GM18520 (cell line): ENCODE data around the gene GP1BB.
A peak's percentile ranks its signal among the peaks of the same experiment; 100 is the strongest.

Source experiments
- ATAC-seq: cut with Tn5 transposase; IDR thresholded peaks from one replicate; pipeline ENCODE4 v1.9.1; 2021; ENCODE audit not compliant: unreplicated experiment

Gene GP1BB

DNA sequence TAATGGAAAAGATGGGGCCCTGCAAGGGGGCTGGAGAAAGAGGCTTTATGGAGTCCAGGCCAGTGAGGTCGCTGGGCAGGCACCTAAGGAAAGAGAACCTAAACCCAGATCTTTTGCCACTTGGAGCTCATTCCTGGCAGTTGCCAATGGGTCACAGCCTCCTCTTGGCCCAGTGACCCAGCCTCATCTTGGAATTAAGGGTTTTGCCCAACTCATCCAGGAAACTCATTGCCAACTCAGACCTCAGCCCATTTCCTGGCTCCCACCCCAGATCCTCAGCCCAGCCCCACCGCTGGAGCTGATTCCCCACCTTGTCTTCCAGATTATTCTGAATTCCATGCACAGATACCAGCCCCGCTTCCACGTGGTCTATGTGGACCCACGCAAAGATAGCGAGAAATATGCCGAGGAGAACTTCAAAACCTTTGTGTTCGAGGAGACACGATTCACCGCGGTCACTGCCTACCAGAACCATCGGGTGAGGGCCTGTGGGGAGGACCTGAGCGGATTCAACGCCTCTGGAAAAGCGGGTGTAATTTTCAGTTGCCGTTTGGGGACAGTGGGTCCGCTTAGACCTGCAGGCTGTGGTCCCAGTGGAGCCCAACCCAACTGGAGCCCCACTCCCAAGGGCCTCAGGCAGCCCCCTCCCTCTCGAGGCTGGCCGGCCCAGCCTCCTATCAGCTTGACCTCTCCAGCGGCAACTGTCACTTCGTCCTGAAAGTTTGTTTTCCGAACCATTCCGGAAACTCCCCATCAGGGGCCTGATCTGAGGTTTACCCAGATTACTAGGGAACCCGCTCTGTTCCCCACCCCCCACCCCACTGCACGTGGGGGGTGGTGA, 41.5 kb downstream of the GP1BB start:
- ATAC-seq: no peak

- ATAC-seq: no peak
Observed at GRCh38 chr22:19765477-19766239, 42.3 kb downstream of the GP1BB start.

GRCh38 chr22:19766240-19766510, 42.8 kb downstream of the GP1BB start:
- no peak for ATAC-seq

- ATAC-seq: no peak
Observed at GRCh38 chr22:19766511-19767426, 43.4 kb downstream of the GP1BB start.

DNA sequence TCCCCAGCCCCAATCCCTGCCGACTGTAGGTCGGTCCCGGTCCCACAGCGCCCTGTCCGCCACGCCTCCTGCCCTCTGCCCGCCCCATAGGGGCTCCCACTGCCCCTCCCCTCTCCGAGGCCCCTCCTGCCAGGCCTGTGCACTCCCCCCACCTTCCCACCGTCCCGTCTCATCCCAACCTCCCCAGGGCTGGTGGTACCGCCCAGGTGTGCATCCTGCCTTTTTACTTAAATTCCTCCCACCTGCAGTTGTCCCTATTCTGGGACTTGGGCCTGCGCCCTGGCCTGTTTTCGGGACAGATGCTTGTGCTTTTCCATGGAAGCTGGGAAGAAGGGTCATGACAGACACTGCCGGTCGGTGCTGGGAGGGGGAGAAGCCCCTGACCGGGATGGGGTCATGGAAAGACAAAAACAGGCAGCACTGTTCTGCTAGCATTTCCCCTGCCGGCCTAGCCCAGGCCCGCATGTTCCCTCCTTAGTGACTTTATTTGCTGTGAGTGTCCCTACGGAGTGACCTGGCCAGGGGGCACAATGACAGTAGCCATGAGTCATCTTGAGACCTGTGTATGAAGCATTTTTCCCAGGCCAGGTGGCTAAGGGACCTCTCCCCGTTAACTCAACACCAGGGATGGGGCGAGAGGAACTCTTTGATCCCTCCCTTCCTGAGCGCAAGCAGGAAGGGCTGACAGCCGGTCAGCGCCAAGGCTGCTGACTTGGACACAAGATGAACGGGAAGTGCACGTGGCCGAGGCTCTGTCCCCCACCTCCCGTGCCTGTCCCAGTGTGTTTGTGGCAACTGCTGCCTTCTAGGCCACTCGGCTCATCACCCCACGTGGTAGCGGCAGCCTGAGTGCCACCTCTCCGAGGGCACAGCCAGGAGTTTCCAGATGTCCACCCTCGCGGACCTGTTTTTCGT, 44.3 kb downstream of the GP1BB start:
- ATAC-seq: no peak

DNA sequence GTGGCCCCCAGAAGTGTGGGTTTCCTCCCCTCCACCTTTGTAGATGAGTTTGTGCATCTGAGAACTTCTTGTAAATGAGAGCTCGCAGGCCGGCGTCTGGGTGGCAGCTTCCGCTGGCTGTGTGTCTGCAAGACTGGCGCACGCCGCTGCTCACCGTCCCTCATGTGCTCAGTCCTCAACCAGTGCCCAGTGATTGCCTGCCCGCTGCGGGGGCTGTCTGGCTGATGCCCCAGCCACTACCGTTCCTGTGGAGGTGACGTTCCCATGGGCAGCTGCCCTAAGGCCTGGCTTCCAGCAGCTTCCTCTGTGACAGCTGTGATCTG, 46.0 kb downstream of the GP1BB start:
- ATAC-seq: no peak

- no peak for ATAC-seq
Observed at GRCh38 chr22:19770349-19771220, 47.2 kb downstream of the GP1BB start.

- no peak for ATAC-seq
Observed at GRCh38 chr22:19772422-19772672, 49.0 kb downstream of the GP1BB start.

DNA sequence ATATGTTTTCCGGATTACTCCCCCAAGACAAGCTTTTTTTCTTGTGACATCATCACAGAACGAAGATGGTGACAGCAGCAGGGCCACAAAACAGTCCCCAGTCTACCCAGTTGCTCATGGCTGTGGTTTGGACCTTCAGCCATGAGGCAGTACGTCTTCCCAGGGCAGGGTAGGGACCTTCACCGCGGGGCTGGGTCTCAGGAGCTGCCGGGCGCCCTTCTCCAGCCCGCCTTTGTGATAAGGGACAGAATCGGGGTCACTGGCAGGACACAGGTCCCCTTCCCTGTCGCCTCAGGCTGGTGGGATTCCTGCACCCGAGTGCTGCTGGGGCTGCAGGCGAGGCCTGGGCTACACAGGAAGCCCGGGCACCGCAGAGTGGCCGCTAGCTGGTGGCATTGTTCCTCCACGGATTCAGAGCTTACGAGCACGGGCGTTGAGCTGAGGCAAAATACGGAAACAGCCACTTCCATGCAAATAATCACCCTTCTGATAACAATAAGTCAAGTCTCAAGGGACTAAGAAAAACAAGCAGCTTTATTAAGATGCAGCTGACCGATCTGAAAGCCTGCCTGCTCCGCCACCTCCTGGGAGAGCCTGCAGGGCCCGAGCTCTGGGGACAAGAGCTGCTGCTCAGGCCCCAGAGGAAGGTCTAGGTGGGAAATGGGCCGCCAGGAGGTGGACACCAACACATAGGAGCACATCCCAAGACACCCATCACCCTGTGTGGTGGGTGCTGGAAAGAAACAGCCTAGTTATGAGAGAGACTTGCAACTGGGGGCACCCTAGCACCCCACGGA, 49.5 kb downstream of the GP1BB start:
- ATAC-seq: peak; percentile 56

- no peak for ATAC-seq
Observed at GRCh38 chr22:19773470-19774040, 50.2 kb downstream of the GP1BB start.
